Neural cell (in vitro differentiated cells): Measurements from ENCODE around the gene ABHD16B.

ENCODE experiments used
- CTCF ChIP-seq: fragments of 450-650 bp; IDR thresholded peaks from 2 replicates; pipeline ENCODE4 v1.5.1; 2014; ENCODE audit warnings: antibody characterized with exemption, mild to moderate bottlenecking, moderate library complexity; ENCODE audit not compliant: poor library complexity, severe bottlenecking
- EP300 ChIP-seq: fragments of 450-650 bp; conservative IDR thresholded peaks from 2 replicates; pipeline ENCODE4 v1.6.1; 2014; ENCODE audit warnings: antibody characterized with exemption, mild to moderate bottlenecking, moderate library complexity; ENCODE audit not compliant: poor library complexity, severe bottlenecking
- MXI1 ChIP-seq: fragments of 450-650 bp; conservative IDR thresholded peaks from 2 replicates; pipeline ENCODE4 v1.6.1; 2014; ENCODE audit warnings: antibody characterized with exemption, mild to moderate bottlenecking; ENCODE audit not compliant: poor library complexity, severe bottlenecking
- POLR2AphosphoS5 ChIP-seq: IDR thresholded peaks from 2 replicates; pipeline ENCODE4 v1.6.1; 2012
- RAD21 ChIP-seq: fragments of 450-650 bp; conservative IDR thresholded peaks from 2 replicates; pipeline ENCODE4 v1.6.1; 2014; ENCODE audit warnings: antibody characterized with exemption, mild to moderate bottlenecking, moderate library complexity
- TAF1 ChIP-seq: IDR thresholded peaks from 2 replicates; pipeline ENCODE4 v1.6.1; 2012; ENCODE audit warnings: low read depth
- TF ChIP-seq, protein P1 (sequence below): IDR thresholded peaks from 2 replicates; pipeline ENCODE4 v1.6.1; 2012; ENCODE audit warnings: borderline replicate concordance

GRCh38 chr20:63895952-63896263 lies 34.6 kb downstream of the ABHD16B start:
- no peak for TF ChIP-seq CTCF
- TF ChIP-seq, protein P1, sequence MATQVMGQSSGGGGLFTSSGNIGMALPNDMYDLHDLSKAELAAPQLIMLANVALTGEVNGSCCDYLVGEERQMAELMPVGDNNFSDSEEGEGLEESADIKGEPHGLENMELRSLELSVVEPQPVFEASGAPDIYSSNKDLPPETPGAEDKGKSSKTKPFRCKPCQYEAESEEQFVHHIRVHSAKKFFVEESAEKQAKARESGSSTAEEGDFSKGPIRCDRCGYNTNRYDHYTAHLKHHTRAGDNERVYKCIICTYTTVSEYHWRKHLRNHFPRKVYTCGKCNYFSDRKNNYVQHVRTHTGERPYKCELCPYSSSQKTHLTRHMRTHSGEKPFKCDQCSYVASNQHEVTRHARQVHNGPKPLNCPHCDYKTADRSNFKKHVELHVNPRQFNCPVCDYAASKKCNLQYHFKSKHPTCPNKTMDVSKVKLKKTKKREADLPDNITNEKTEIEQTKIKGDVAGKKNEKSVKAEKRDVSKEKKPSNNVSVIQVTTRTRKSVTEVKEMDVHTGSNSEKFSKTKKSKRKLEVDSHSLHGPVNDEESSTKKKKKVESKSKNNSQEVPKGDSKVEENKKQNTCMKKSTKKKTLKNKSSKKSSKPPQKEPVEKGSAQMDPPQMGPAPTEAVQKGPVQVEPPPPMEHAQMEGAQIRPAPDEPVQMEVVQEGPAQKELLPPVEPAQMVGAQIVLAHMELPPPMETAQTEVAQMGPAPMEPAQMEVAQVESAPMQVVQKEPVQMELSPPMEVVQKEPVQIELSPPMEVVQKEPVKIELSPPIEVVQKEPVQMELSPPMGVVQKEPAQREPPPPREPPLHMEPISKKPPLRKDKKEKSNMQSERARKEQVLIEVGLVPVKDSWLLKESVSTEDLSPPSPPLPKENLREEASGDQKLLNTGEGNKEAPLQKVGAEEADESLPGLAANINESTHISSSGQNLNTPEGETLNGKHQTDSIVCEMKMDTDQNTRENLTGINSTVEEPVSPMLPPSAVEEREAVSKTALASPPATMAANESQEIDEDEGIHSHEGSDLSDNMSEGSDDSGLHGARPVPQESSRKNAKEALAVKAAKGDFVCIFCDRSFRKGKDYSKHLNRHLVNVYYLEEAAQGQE = no peak
- TF ChIP-seq RAD21 = no peak
- no peak for TF ChIP-seq MXI1
- TF ChIP-seq POLR2AphosphoS5 = no peak
- TF ChIP-seq TAF1 = no peak
- TF ChIP-seq EP300 = no peak
